IMR-90 (cell line): ENCODE results near the gene ADGRA1. TPM values are rescaled to one million over a fixed set of nuclear protein-coding genes. Genes with fewer than 3 reads are reported as not detected.

Source experiments
- ATAC-seq: fragments of 200-7000 bp; cut with Tn5 transposase; 2 replicates; pipeline ENCODE4 v1.9.1; 2020; ENCODE audit warnings: low read depth, mild to moderate bottlenecking, moderate library complexity
- BruUV-seq: library from RNA; stranded (reverse); fragments of 400-500 nt; replicated peaks from 2 replicates; lab custom pipeline; 2021; lab: Mats Ljungman, UMichigan
- CTCF ChIA-PET: fragments of 300-600 bp; formaldehyde crosslinking; extraction: SDS; loops from one replicate; lab custom pipeline; 2021; ENCODE audit warnings: antibody characterized with exemption; lab: Yijun Ruan, JAX
- POLR2A ChIA-PET: fragments of 300-600 bp; sonication (Branson Sonifier 250); formaldehyde crosslinking; loops from one replicate; lab custom pipeline; 2022; ENCODE audit warnings: antibody characterized with exemption; ENCODE audit not compliant: unreplicated experiment; lab: Charles Lee
- DNase-seq: peaks from one replicate; pipeline ENCODE4 v3.0.0; 2013
- H2AFZ ChIP-seq: replicated peaks from 2 replicates; pipeline ENCODE3; 2013; ENCODE audit warnings: low read length, mild to moderate bottlenecking; ENCODE audit not compliant: poor library complexity
- H2AK5ac ChIP-seq: 2 replicates; pipeline ENCODE4 v1.6.1; 2013; ENCODE audit warnings: low read depth, low read length, inconsistent platforms
- H2AK9ac ChIP-seq: replicated peaks from 2 replicates; pipeline ENCODE3; 2013; ENCODE audit warnings: mild to moderate bottlenecking, low read depth, low read length, moderate library complexity; ENCODE audit not compliant: poor library complexity
- H2BK120ac ChIP-seq: 2 replicates; pipeline ENCODE4 v1.6.1; 2013; ENCODE audit warnings: low read depth, low read length, inconsistent platforms
- H2BK15ac ChIP-seq: 3 replicates; pipeline ENCODE4 v1.6.1; 2013; ENCODE audit warnings: low read depth, low read length, inconsistent platforms
- H2BK20ac ChIP-seq: 2 replicates; pipeline ENCODE4 v1.6.1; 2013; ENCODE audit warnings: low read depth, mild to moderate bottlenecking, inconsistent platforms, low read length, moderate library complexity
- H2BK5ac ChIP-seq: 2 replicates; pipeline ENCODE4 v1.6.1; 2013; ENCODE audit warnings: mild to moderate bottlenecking, low read depth, low read length, inconsistent platforms; ENCODE audit not compliant: poor library complexity, severe bottlenecking
- H3K14ac ChIP-seq: replicated peaks from 2 replicates; pipeline ENCODE4 v1.6.1; 2013; ENCODE audit warnings: low read depth, low read length, inconsistent platforms
- H3K18ac ChIP-seq: 2 replicates; pipeline ENCODE4 v1.6.1; 2013; ENCODE audit warnings: low read depth, low read length, control low read depth
- H3K23ac ChIP-seq: 2 replicates; pipeline ENCODE4 v1.6.1; 2013; ENCODE audit warnings: low read depth, low read length, inconsistent platforms
- H3K27ac ChIP-seq: 2 replicates; pipeline ENCODE4 v1.5.1; 2013; ENCODE audit warnings: mild to moderate bottlenecking, control low read depth, low read length; ENCODE audit not compliant: insufficient read depth
- H3K27me3 ChIP-seq: 2 replicates; pipeline ENCODE4 v1.6.1; 2013; ENCODE audit warnings: low read length; ENCODE audit not compliant: control insufficient read depth, insufficient read depth
- H3K36me3 ChIP-seq: 2 replicates; pipeline ENCODE4 v1.6.1; 2013; ENCODE audit warnings: low read length, mixed read lengths; ENCODE audit not compliant: control insufficient read depth, insufficient read depth
- H3K4ac ChIP-seq: 2 replicates; pipeline ENCODE4 v1.6.1; 2013; ENCODE audit warnings: low read depth, low read length, inconsistent platforms
- H3K4me1 ChIP-seq: 2 replicates; pipeline ENCODE4 v1.6.1; 2013; ENCODE audit warnings: low read length, mixed read lengths; ENCODE audit not compliant: control insufficient read depth, insufficient read depth
- H3K4me2 ChIP-seq: 2 replicates; pipeline ENCODE4 v1.6.1; 2013; ENCODE audit warnings: low read depth, mild to moderate bottlenecking, control low read depth, low read length, moderate library complexity
- H3K4me3 ChIP-seq: 2 replicates; pipeline ENCODE4 v1.5.1; 2013; ENCODE audit warnings: low read depth, mild to moderate bottlenecking, control low read depth, low read length, moderate library complexity; ENCODE audit not compliant: insufficient read depth
- H3K56ac ChIP-seq: 2 replicates; pipeline ENCODE4 v1.6.1; 2013; ENCODE audit warnings: low read length, inconsistent platforms; ENCODE audit not compliant: insufficient read depth; ENCODE audit errors: extremely low read depth
- H3K79me1 ChIP-seq, 2 experiments: 2 replicates each; pipeline ENCODE4 v1.6.1; 2013; ENCODE audit warnings: low read length in 2 of 2, inconsistent platforms in 1 of 2, low read depth in 1 of 2
- H3K9ac ChIP-seq: 2 replicates; pipeline ENCODE4 v1.6.1; 2013; ENCODE audit warnings: low read depth, low read length, control low read depth
- H3K9me1 ChIP-seq: 2 replicates; pipeline ENCODE4 v1.6.1; 2013; ENCODE audit warnings: low read length, inconsistent platforms; ENCODE audit not compliant: insufficient read depth
- H3K9me3 ChIP-seq: 2 replicates; pipeline ENCODE4 v1.6.1; 2013; ENCODE audit warnings: low read length; ENCODE audit not compliant: control insufficient read depth, insufficient read depth
- H4K20me1 ChIP-seq: 2 replicates; pipeline ENCODE4 v1.6.1; 2013; ENCODE audit warnings: low read length, inconsistent platforms; ENCODE audit not compliant: insufficient read depth
- H4K5ac ChIP-seq: 2 replicates; pipeline ENCODE4 v1.6.1; 2013; ENCODE audit warnings: mild to moderate bottlenecking, low read depth, low read length, control low read depth
- H4K8ac ChIP-seq, 2 experiments: 2 replicates each; pipeline ENCODE4 v1.6.1; 2013; ENCODE audit warnings: low read depth in 2 of 2, low read length in 2 of 2, control low read depth in 1 of 2, inconsistent platforms in 1 of 2
- H4K91ac ChIP-seq: 2 replicates; pipeline ENCODE4 v1.6.1; 2013; ENCODE audit warnings: low read depth, low read length, inconsistent platforms; ENCODE audit not compliant: insufficient read depth
- BHLHE40 ChIP-seq: fragments of 150-350 bp; IDR thresholded peaks from 2 replicates; pipeline ENCODE4 v1.6.1; 2016; ENCODE audit warnings: mild to moderate bottlenecking, low read depth, low read length
- CEBPB ChIP-seq: IDR thresholded peaks from 2 replicates; pipeline ENCODE4 v1.6.1; 2012; ENCODE audit warnings: low read depth, low read length, improper control_type of control experiment
- CHD1 ChIP-seq: IDR thresholded peaks from 2 replicates; pipeline ENCODE4 v1.6.1; 2012; ENCODE audit warnings: low read depth, low read length, improper control_type of control experiment
- ELK1 ChIP-seq: fragments of 150-350 bp; IDR thresholded peaks from 2 replicates; pipeline ENCODE4 v1.6.1; 2016; ENCODE audit warnings: low read depth, mild to moderate bottlenecking, low read length, moderate library complexity, borderline replicate concordance
- FOS ChIP-seq: fragments of 150-350 bp; IDR thresholded peaks from 2 replicates; pipeline ENCODE4 v1.6.1; 2016; ENCODE audit warnings: low read depth, low read length
- MAZ ChIP-seq: IDR thresholded peaks from 2 replicates; pipeline ENCODE4 v1.6.1; 2012; ENCODE audit warnings: low read depth, mild to moderate bottlenecking, low read length, improper control_type of control experiment, moderate library complexity, borderline replicate concordance
- MXI1 ChIP-seq: IDR thresholded peaks from 2 replicates; pipeline ENCODE4 v1.6.1; 2012; ENCODE audit warnings: low read depth, mild to moderate bottlenecking, low read length, moderate library complexity, borderline replicate concordance
- POLR2A ChIP-seq: IDR thresholded peaks from 2 replicates; pipeline ENCODE4 v1.6.1; 2012; ENCODE audit warnings: mild to moderate bottlenecking, low read depth, low read length
- RAD21 ChIP-seq: IDR thresholded peaks from 2 replicates; pipeline ENCODE4 v1.6.1; 2012; ENCODE audit warnings: low read length, improper control_type of control experiment
- RCOR1 ChIP-seq: IDR thresholded peaks from 2 replicates; pipeline ENCODE4 v1.6.1; 2012; ENCODE audit warnings: mild to moderate bottlenecking, low read length, improper control_type of control experiment; ENCODE audit not compliant: insufficient replicate concordance
- USF2 ChIP-seq: fragments of 150-350 bp; IDR thresholded peaks from 2 replicates; pipeline ENCODE4 v1.6.1; 2017; ENCODE audit warnings: mild to moderate bottlenecking, antibody characterized with exemption, low read length, low read depth
- WGBS, 2 experiments: methylation state at CpG; one replicate each; pipeline versions ENCODE4 v1.1.5 to v1.1.7; 2013; ENCODE audit warnings: missing lambda C conversion rate in 2 of 2; ENCODE audit not compliant: insufficient read length in 1 of 2; ENCODE audit errors: extremely low coverage in 2 of 2; 5-methylcytosine and 5-hydroxymethylcytosine counted together
- dilution Hi-C: fragments of 300-500 bp; cut with HindIII; formaldehyde crosslinking; loops from one replicate; pipeline ENCODE4 v1.14.3; 2018; ENCODE audit warnings: low sequenced_read_pairs; ENCODE audit not compliant: unreplicated experiment
- in situ Hi-C: fragments of 300-500 bp; cut with MboI; formaldehyde crosslinking; loops from 3 replicates; pipeline ENCODE4 v1.14.3; 2019; ENCODE audit warnings: low sequenced_read_pairs, inconsistent platforms, mixed read lengths
- intact Hi-C: fragments of 100-400 bp; cut with micrococcal nuclease; formaldehyde crosslinking; loops from 2 replicates; pipeline ENCODE4 v1.10.0; 2022
- polyA plus RNA-seq, 3 experiments: library from polyadenylated mRNA; depleted of rRNA; stranded (reverse); fragments of >200 nt; gene quantifications; 2 replicates each; pipeline ENCODE4 v1.2.3, GENCODE V29; 2012; ENCODE audit warnings: low replicate concordance in 1 of 3
- total RNA-seq: library from RNA; depleted of rRNA; stranded (reverse); fragments of >200 nt; gene quantifications from 2 replicates; pipeline ENCODE4 v1.2.3, GENCODE V29; 2012
- TF ChIP-seq, protein P1 (sequence below): conservative IDR thresholded peaks from 2 replicates; pipeline ENCODE4 v1.5.1; 2012; ENCODE audit warnings: mild to moderate bottlenecking, low read depth, low read length, improper control_type of control experiment

ADGRA1 gene
- total and polyA plus RNA-seq, 2 of the 4 experiments (the other 2 are of a cell fraction): not detected

DNA sequence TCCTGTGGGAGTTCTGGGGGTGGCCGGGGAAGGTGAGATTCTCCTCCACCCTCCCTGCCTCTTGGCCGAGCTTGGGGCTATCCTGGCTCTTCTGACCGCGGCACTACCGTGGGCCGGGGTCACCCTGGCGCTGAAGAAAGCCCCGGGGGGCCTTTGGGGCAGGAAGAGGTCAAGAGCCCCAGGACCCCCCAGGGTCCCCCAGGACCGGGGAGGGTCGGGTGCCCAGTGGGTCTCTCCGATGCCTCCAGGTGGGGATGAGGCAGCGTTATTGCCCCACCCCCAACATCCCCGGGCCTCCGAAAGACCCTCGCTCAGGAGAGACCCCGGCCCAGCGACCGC, 71.9 kb downstream of the ADGRA1 start:
- no CpG with 5 or more reads among the region's 18 CpGs for WGBS, 2 experiments
- dilution Hi-C loops: no loop called here
- CTCF ChIA-PET: interaction anchor here (0.9 kb wide), 1 partner anchor 16 kb away, joined by 3 read pairs; no protein-coding TSS in a partner anchor

More for the DNA sequence above, 71.9 kb downstream of the ADGRA1 start:
- Histone ChIP-seq H3K9ac (no peak overlapping the region), H3K18ac (no peak overlapping the region), H3K56ac (no peak overlapping the region), H3K9me1 (no peaks in the 10 kb centered on the region), H3K4ac (no peak overlapping the region), H4K8ac (no peak overlapping the region), H2BK15ac (no peak overlapping the region), H4K91ac (no peak overlapping the region), H2BK20ac (no peak overlapping the region), H4K20me1 (no peaks in the 10 kb centered on the region), H2AK9ac (peak overlapping the region; percentile 37), H4K5ac (no peak overlapping the region), H3K27me3 (no peaks in the 10 kb centered on the region; the same call in 1 of the 2 replicates), H2BK5ac (no peak overlapping the region), H2AFZ (peak overlapping the region; percentile 26), H3K4me3 (no peak overlapping the region), H3K4me2 (no peak overlapping the region), H3K9me3 (no peaks in the 10 kb centered on the region), H2BK120ac (no peak overlapping the region), H2AK5ac (no peak overlapping the region), H3K27ac (no peak overlapping the region), H3K14ac (no peak overlapping the region), H3K36me3 (peaks cover 3% of the 10 kb centered on the region; the same call in 1 of the 2 replicates), H3K79me1 (no peaks in the 10 kb centered on the region), H3K23ac (no peak overlapping the region), H3K4me1 (peaks cover 15% of the 10 kb centered on the region; the same call in 1 of the 2 replicates)
- DNase-seq: no peak
- no peak for ATAC-seq
- intact Hi-C loops (no loop called here), in situ Hi-C loops (no loop called here)
- no peak for TF ChIP-seq ELK1
- TF ChIP-seq RCOR1: no peak
- no peak for TF ChIP-seq MAZ
- TF ChIP-seq FOS: no peak
- no peak for TF ChIP-seq CEBPB
- TF ChIP-seq CHD1: no peak
- TF ChIP-seq BHLHE40: no peak
- TF ChIP-seq MXI1: no peak
- no peak for TF ChIP-seq RAD21
- TF ChIP-seq, protein P1, sequence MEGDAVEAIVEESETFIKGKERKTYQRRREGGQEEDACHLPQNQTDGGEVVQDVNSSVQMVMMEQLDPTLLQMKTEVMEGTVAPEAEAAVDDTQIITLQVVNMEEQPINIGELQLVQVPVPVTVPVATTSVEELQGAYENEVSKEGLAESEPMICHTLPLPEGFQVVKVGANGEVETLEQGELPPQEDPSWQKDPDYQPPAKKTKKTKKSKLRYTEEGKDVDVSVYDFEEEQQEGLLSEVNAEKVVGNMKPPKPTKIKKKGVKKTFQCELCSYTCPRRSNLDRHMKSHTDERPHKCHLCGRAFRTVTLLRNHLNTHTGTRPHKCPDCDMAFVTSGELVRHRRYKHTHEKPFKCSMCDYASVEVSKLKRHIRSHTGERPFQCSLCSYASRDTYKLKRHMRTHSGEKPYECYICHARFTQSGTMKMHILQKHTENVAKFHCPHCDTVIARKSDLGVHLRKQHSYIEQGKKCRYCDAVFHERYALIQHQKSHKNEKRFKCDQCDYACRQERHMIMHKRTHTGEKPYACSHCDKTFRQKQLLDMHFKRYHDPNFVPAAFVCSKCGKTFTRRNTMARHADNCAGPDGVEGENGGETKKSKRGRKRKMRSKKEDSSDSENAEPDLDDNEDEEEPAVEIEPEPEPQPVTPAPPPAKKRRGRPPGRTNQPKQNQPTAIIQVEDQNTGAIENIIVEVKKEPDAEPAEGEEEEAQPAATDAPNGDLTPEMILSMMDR: no peak
- TF ChIP-seq POLR2A: no peak
- TF ChIP-seq USF2: no peak
- POLR2A ChIA-PET: no interaction called here
- BruUV-seq: no TSS peak
